Type B pancreatic cell (in vitro differentiated cells): Measurements from ENCODE around the gene GPR18. TPM values are rescaled to one million over a fixed set of nuclear protein-coding genes. Genes with fewer than 3 reads are reported as not detected.

Source experiments
- DNase-seq: peaks from one replicate; pipeline ENCODE4 v3.0.0; 2021; ENCODE audit warnings: mixed read lengths; ENCODE audit not compliant: unreplicated experiment; ENCODE audit errors: extremely low spot score
- H3K27ac Mint-ChIP-seq: 2 replicates; pipeline ENCODE4 v1.8.0; 2021; ENCODE audit warnings: mild to moderate bottlenecking, mixed read lengths
- H3K27me3 Mint-ChIP-seq: 2 replicates; pipeline ENCODE4 v1.8.0; 2021; ENCODE audit warnings: mixed read lengths
- H3K36me3 Mint-ChIP-seq: 2 replicates; pipeline ENCODE4 v1.8.0; 2021; ENCODE audit warnings: mixed read lengths
- H3K4me1 Mint-ChIP-seq: one replicate; pipeline ENCODE4 v1.8.0; 2021; ENCODE audit warnings: mixed read lengths; ENCODE audit not compliant: unreplicated experiment
- H3K4me3 Mint-ChIP-seq: 2 replicates; pipeline ENCODE4 v1.8.0; 2021; ENCODE audit warnings: mild to moderate bottlenecking, mixed read lengths
- H3K9me3 Mint-ChIP-seq: 2 replicates; pipeline ENCODE4 v1.8.0; 2021; ENCODE audit warnings: mixed read lengths
- total RNA-seq: library from RNA; stranded (reverse); gene quantifications from 2 replicates; pipeline ENCODE4 v1.2.1, GENCODE V29; 2021; ENCODE audit warnings: low replicate concordance
- TF ChIP-seq, protein P1 (sequence below): fragments of 200-600 bp; sonication (generic); conservative IDR thresholded peaks from 2 replicates; pipeline ENCODE4 v1.5.0; 2021; ENCODE audit warnings: antibody characterized with exemption, mild to moderate bottlenecking

The GPR18 gene
- total RNA-seq, 1 donor from 2014 or later = not detected

DNA sequence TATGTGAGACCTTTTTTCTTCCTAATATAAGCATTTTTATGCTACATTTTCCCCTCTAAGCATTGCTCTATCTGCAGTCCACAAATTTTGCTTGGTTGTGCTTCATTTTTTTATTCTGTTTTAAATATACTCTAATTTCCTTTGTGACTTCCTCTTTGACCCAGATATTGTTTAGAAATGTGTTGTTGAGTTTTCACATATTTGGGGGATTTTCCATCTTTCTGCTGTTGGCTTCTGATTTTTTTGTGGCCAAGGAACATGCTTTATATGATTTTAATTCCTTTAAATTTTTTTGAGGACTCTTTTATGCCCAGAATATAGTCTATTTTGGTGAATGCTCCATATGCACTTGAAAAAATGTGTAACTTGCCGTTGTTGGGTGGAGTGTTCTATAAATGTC lies 34.6 kb downstream of the GPR18 start:
- Mint-ChIP-seq H3K36me3 (peaks cover 44% of the 10 kb centered on the region), H3K9me3 (peaks cover 21% of the 10 kb centered on the region), H3K4me1 (peaks cover 44% of the 10 kb centered on the region), H3K4me3 (no peak overlapping the region), H3K27ac (no peak overlapping the region), H3K27me3 (no peaks in the 10 kb centered on the region)
- TF ChIP-seq, protein P1, sequence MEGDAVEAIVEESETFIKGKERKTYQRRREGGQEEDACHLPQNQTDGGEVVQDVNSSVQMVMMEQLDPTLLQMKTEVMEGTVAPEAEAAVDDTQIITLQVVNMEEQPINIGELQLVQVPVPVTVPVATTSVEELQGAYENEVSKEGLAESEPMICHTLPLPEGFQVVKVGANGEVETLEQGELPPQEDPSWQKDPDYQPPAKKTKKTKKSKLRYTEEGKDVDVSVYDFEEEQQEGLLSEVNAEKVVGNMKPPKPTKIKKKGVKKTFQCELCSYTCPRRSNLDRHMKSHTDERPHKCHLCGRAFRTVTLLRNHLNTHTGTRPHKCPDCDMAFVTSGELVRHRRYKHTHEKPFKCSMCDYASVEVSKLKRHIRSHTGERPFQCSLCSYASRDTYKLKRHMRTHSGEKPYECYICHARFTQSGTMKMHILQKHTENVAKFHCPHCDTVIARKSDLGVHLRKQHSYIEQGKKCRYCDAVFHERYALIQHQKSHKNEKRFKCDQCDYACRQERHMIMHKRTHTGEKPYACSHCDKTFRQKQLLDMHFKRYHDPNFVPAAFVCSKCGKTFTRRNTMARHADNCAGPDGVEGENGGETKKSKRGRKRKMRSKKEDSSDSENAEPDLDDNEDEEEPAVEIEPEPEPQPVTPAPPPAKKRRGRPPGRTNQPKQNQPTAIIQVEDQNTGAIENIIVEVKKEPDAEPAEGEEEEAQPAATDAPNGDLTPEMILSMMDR = no peak
- DNase-seq = no peak

DNA sequence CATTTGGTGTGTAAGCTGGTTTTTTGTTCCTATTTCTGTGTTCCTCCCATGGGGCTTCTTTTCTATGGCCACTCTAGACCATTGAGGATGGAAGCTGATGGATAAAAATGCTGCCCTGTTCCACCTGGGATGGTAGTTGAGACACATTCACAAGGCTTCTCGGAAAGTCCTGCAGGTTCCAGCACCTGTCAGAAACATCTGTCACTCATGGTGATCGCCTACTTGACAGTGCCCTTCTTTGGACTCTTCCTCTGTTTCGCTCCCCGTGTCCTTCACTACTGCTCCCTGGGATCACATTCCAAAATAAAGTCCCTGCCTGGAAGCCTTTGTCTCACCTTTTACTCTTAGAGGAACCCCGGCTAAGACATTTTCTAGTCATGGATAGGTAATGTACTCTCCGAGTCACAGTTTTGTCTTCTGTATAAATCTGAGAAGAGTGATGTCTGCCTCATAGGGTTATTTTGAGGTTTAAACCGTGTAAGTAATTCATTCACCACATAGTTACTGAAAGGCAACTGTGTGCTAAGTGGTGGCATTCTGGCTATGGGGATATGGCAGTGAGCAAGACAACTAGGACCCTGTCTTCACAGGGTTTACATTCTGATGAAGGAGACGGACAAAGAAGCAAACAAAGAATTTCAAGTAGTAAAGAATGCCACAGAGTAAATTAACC lies 36.5 kb downstream of the GPR18 start:
- no peaks in the 10 kb centered on the region for H3K27me3 Mint-ChIP-seq
- H3K4me3 Mint-ChIP-seq = no peak overlapping the region
- H3K27ac Mint-ChIP-seq = no peak overlapping the region
- H3K36me3 Mint-ChIP-seq = peaks cover 41% of the 10 kb centered on the region
- H3K9me3 Mint-ChIP-seq = peaks cover 21% of the 10 kb centered on the region
- no peak for DNase-seq
- peaks cover 49% of the 10 kb centered on the region for H3K4me1 Mint-ChIP-seq
- TF ChIP-seq, protein P1 = no peak

DNA sequence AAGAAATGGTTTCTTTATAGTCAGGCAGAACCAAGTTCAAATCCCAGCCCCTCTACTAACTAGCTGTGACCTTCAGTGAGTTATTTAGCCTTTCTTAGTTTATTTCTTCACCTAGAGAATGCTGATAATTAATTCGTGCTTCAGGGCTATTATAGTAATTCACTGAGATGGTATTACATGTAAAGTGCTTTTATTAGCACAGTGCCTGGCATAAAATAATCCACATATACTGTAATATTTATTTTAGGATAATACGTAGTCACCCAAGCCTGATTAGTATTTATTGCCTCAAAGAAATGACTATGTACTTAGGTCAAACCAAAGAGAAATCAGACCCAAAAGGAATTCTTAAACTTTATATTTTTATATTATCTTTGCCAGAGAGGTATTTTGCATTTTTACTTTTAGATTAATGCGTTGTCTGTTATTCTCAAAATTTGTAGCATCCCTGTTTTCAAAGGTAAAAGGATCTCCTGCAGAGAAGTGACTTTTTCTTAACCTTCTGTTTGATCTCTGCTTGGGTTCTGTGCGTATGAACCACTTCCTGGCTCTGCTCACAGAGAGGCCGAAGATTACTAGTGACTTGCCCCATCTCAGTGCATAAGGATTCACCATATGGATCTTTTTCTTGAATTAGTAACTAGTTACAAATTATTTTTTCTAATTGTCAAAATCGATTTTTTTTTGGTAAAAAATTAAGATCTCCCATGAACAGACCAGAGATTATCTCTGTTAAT lies 37.8 kb downstream of the GPR18 start:
- Mint-ChIP-seq H3K36me3 (peaks cover 30% of the 10 kb centered on the region), H3K4me3 (no peak overlapping the region), H3K27ac (no peak overlapping the region), H3K9me3 (peaks cover 21% of the 10 kb centered on the region), H3K4me1 (peaks cover 37% of the 10 kb centered on the region), H3K27me3 (no peaks in the 10 kb centered on the region)
- DNase-seq = no peak
- TF ChIP-seq, protein P1 = no peak

DNA sequence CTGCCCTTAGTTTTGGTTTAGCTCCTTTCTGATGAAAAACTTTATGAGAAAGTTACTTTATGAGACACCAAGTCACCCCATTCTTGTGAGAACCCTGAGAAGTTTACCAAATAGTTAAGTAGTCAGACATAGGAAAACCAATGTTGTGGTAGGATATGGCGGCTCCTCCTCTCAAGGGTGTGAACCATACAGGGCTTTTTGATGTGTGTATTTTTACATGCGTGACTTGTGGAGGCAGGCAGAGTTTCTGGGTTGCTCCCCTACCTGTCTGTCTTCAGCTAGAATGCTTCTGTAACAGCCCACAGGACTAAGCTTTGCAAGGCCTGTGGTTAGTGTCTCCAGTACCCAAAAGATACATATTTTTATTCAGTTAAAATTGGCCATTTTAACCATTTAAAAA lies 39.2 kb downstream of the GPR18 start:
- Mint-ChIP-seq H3K9me3 (peaks cover 21% of the 10 kb centered on the region), H3K27me3 (no peaks in the 10 kb centered on the region), H3K36me3 (peaks cover 26% of the 10 kb centered on the region), H3K4me3 (no peak overlapping the region), H3K4me1 (peaks cover 44% of the 10 kb centered on the region), H3K27ac (no peak overlapping the region)
- no peak for DNase-seq
- TF ChIP-seq, protein P1 = no peak

DNA sequence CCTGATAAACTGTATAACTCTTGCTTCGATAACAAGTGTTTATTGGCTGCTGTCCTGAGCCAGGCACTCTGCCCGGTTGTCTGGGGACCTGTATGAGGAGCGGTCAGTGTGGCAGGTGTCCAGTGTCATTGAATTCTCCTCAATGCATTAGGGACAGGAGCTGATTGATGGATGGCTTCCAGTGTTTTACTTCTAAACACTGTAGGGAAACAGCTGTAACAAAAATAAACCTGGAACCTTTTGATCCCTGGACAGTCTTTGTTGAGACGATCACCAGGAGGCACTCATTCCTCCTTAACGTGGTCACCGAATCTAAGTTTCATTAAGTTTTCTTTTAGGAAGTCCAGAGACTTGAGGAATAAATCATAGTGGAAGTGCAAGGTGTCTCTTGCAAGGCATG lies 39.6 kb downstream of the GPR18 start:
- H3K4me1 Mint-ChIP-seq = peaks cover 40% of the 10 kb centered on the region
- no peak for DNase-seq
- H3K27ac Mint-ChIP-seq = no peak overlapping the region
- no peaks in the 10 kb centered on the region for H3K27me3 Mint-ChIP-seq
- peaks cover 18% of the 10 kb centered on the region for H3K9me3 Mint-ChIP-seq
- H3K36me3 Mint-ChIP-seq = peaks cover 22% of the 10 kb centered on the region
- H3K4me3 Mint-ChIP-seq = no peak overlapping the region
- TF ChIP-seq, protein P1 = no peak
